GM12891 (cell line): ENCODE data around the gene SORCS2.

Experiments
- POLR2A ChIP-seq: IDR thresholded peaks from 2 replicates; pipeline ENCODE4 v1.6.1; 2011; ENCODE audit warnings: low read depth, low read length, control low read depth
- POLR2AphosphoS5 ChIP-seq: IDR thresholded peaks from 2 replicates; pipeline ENCODE4 v1.6.1; 2011; ENCODE audit warnings: low read depth, low read length, control low read depth
- SPI1 ChIP-seq: IDR thresholded peaks from 2 replicates; pipeline ENCODE4 v1.6.1; 2011; ENCODE audit warnings: low read depth, low read length, control low read depth

GRCh38 chr4:7754565-7755262 is 562.4 kb downstream of the SORCS2 start:
- TF ChIP-seq POLR2A (no peak), POLR2AphosphoS5 (no peak), SPI1 (no peak)
